ENCODE results near the gene CCNC.

Gene CCNC

DNA sequence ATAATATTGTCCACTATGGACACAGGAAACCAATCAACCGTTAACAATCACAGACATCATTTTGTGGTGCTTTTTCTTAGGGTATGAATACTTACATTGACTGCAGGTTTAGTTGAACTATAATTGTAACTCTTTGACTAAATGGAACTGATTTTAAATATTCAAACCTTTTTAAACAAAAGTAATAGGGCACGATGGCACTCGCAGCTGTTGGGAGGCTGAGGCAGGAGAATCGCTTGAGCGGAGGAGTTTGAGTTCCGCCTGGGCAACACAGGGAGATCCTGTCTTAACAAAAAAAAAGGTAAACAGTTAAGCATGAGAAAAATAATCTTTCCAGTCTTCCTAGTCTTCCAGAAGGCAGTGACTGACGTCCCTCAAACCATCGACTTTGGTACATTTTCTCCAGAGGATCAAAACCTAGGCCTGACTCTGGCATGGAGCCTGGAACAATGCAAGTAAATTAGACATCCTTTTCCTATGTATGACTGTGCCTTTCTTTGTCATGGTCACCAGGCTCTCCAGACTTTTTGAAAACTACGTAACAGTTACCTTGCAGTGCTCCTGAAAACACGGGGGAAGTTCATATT is 21.5 kb upstream of the CCNC start:
- TF ChIP-seq POLR2AphosphoS5 (IDR thresholded peaks at IDR 0.05; ENCODE audit: borderline replicate concordance, low read depth, low read length): no peak
- no peak for TF ChIP-seq FOXP2 (optimal IDR thresholded peaks at IDR 0.05; ENCODE audit: control extremely low read depth, extremely low read length, insufficient read depth)
- TF ChIP-seq EZH2 (IDR thresholded peaks at IDR 0.05): no peak
- Histone ChIP-seq H3K27ac (no peak overlapping the region), H3K4me3 (peak overlapping the region; percentile 91), H3K36me3 (ENCODE audit: insufficient read depth, low read length) (no peaks in the 10 kb centered on the region), H3K9me3 (ENCODE audit: low read depth, low read length) (no peaks in the 10 kb centered on the region), H3K9ac (ENCODE audit: insufficient read length) (no peak overlapping the region)
- DNase-seq (ENCODE audit: low read depth, low spot score): no peak

DNA sequence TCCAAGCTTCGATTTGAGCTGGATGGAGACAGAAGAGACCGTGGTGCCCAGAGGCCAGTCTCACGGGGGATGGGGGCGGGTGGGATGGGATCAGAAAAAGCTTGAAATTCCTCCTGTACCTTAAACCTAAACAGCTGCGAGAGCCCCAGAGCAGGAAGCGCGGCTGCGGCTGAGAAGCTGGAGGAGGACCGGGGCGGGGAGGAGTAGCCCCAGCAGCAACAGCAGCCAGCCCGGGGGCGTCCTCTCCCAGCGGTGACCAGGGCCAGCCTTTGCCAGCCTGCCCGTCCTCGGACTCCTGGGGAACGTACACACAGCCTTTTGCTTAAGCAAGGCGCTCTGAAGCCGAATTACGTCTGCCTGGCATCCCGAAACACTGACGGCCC is 20.8 kb upstream of the CCNC start:
- no peak for DNase-seq (ENCODE audit: low read depth, low spot score)
- H3K9ac ChIP-seq (ENCODE audit: insufficient read length): peak overlapping the region; percentile 81
- TF ChIP-seq FOXP2 (optimal IDR thresholded peaks at IDR 0.05; ENCODE audit: control extremely low read depth, extremely low read length, insufficient read depth): no peak
- H3K36me3 ChIP-seq (ENCODE audit: insufficient read depth, low read length): no peaks in the 10 kb centered on the region
- H3K4me3 ChIP-seq: peak overlapping the region; percentile 91
- H3K27ac ChIP-seq: no peak overlapping the region
- H3K9me3 ChIP-seq (ENCODE audit: low read depth, low read length): no peaks in the 10 kb centered on the region

DNA sequence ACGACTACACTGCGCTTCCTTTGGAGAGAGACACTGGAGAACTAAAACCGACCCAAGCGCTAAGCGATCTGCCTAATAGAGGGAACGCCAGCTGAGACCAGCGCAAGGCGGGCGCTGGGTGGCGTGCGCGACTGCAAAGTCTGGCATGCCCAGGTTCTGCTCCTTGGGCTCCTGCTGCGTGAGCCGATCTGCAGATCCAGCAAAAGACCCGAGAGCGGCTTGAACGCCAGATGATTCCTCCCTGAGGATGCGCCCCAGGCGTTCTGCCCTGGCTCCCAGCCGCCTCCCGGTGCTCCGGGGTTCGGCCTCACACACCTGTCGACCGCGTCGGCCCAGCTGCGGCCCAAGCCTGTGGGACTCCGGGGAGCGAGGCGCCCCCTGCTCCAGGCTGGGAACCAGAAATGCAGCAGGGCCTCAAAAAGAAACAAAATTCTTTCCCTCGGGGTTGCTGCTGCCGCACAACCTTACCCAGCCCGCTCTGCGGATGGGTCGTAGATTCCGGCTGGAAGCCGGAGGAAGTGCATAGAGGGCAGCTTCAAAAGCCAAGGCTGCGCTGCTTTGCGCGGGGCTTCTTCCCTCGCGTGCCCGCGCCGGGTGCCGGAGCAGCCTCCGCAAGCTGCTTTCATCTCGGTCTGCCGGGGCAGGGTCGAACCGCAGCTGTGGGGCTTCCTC is 20.3 kb upstream of the CCNC start:
- peak; percentile 47 for DNase-seq (ENCODE audit: low read depth, low spot score)
- Histone ChIP-seq H3K4me3 (peak overlapping the region; percentile 91), H3K9me3 (ENCODE audit: low read depth, low read length) (no peaks in the 10 kb centered on the region), H3K9ac (ENCODE audit: insufficient read length) (peak overlapping the region; percentile 81), H3K36me3 (ENCODE audit: insufficient read depth, low read length) (no peaks in the 10 kb centered on the region), H3K27ac (no peak overlapping the region)
- TF ChIP-seq POLR2AphosphoS5 (IDR thresholded peaks at IDR 0.05; ENCODE audit: borderline replicate concordance, low read depth, low read length): no peak
- no peak for TF ChIP-seq EZH2 (IDR thresholded peaks at IDR 0.05)
- TF ChIP-seq FOXP2 (optimal IDR thresholded peaks at IDR 0.05; ENCODE audit: control extremely low read depth, extremely low read length, insufficient read depth): no peak

DNA sequence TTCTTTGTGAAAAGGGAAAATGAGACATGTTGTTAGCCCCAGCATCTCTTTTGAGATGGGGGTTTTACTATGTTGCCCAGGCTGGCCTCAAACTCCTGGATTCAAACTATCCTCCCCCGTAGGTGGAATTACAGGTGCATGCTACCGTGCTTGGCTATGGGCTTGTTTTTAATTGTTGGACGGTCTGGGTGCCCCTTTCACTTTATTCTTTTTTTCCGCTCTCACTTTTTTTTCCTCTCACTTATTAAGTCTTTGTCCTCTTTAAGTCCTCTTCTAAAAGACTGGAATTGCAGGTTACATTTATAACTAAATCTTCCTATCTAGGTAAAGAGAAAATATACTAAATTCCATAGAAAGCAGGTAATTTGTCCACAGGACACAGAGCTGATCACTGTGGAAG is 19.3 kb upstream of the CCNC start:
- no peak overlapping the region for H3K4me3 ChIP-seq
- no peak overlapping the region for H3K9ac ChIP-seq (ENCODE audit: insufficient read length)
- no peaks in the 10 kb centered on the region for H3K36me3 ChIP-seq (ENCODE audit: insufficient read depth, low read length)
- DNase-seq (ENCODE audit: low read depth, low spot score): no peak
- H3K27ac ChIP-seq: no peak overlapping the region
- no peaks in the 10 kb centered on the region for H3K9me3 ChIP-seq (ENCODE audit: low read depth, low read length)
- TF ChIP-seq EZH2 (IDR thresholded peaks at IDR 0.05): no peak

DNA sequence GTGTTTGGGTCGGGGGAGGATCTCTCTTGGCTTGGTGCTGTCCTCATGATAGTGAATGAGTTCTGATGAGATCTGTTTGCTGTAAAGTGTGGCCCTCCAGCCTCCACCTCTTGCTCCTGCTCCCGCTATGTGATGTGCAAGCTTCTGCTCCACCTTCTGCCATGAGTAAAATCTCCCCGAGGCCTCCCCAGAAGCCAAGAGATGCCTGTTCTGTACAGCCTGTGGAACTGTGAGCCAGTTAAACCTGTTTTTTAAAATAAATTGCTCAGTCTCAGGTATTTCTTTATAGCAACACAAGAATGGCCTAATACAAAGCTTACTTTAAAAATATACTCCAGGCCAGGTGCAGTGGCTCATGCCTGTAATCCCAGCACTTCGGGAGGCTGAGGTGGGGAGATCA is 11.3 kb upstream of the CCNC start:
- DNase-seq (ENCODE audit: low read depth, low spot score): no peak
- TF ChIP-seq POLR2AphosphoS5 (IDR thresholded peaks at IDR 0.05; ENCODE audit: borderline replicate concordance, low read depth, low read length) (no peak), EZH2 (IDR thresholded peaks at IDR 0.05) (no peak), FOXP2 (optimal IDR thresholded peaks at IDR 0.05; ENCODE audit: control extremely low read depth, extremely low read length, insufficient read depth) (no peak)

DNA sequence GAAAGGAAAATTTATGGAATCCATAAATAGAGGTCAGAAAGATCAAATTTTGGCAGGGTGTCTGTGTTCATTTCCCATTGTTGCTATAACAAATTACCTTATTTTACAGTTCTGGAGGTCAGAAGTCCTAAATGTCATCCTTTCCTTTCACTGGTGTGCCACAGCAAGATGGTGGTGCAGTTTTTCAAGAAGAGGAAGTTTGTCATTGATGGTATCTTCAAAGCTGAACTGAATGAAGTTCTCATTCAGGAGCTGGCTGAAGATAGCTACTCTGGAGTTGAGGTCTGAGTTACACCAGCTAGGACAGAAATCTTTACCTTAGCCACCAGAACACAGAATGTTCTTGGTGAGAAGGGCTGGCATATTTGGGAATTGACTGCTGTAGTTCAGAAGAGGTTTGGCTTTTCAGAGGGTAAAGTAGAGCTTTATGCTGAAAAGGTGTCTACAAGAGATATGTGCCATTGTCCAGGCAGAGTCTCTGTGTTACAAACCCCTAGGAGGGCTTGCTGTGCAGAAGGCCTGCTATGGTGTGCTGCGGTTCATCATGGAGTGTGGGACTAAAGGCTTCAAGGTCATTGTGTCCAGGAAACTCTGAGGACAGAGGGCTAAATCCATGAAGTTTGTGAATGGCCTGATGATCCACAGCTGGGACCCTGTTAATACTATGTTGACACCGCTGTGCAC is 7.2 kb upstream of the CCNC start:
- Histone ChIP-seq H3K9me3 (ENCODE audit: low read depth, low read length) (no peaks in the 10 kb centered on the region), H3K9ac (ENCODE audit: insufficient read length) (no peak overlapping the region), H3K4me3 (no peak overlapping the region), H3K27ac (no peak overlapping the region), H3K36me3 (ENCODE audit: insufficient read depth, low read length) (no peaks in the 10 kb centered on the region)
- TF ChIP-seq EZH2 (IDR thresholded peaks at IDR 0.05): no peak
- TF ChIP-seq FOXP2 (optimal IDR thresholded peaks at IDR 0.05; ENCODE audit: control extremely low read depth, extremely low read length, insufficient read depth): no peak
- TF ChIP-seq POLR2AphosphoS5 (IDR thresholded peaks at IDR 0.05; ENCODE audit: borderline replicate concordance, low read depth, low read length): no peak
- DNase-seq (ENCODE audit: low read depth, low spot score): no peak

More for the DNA sequence above, 11.3 kb upstream of the CCNC start:
- Histone ChIP-seq H3K4me3 (no peak overlapping the region), H3K36me3 (ENCODE audit: insufficient read depth, low read length) (no peaks in the 10 kb centered on the region), H3K9me3 (ENCODE audit: low read depth, low read length) (no peaks in the 10 kb centered on the region), H3K9ac (ENCODE audit: insufficient read length) (no peak overlapping the region), H3K27ac (no peak overlapping the region)

DNA sequence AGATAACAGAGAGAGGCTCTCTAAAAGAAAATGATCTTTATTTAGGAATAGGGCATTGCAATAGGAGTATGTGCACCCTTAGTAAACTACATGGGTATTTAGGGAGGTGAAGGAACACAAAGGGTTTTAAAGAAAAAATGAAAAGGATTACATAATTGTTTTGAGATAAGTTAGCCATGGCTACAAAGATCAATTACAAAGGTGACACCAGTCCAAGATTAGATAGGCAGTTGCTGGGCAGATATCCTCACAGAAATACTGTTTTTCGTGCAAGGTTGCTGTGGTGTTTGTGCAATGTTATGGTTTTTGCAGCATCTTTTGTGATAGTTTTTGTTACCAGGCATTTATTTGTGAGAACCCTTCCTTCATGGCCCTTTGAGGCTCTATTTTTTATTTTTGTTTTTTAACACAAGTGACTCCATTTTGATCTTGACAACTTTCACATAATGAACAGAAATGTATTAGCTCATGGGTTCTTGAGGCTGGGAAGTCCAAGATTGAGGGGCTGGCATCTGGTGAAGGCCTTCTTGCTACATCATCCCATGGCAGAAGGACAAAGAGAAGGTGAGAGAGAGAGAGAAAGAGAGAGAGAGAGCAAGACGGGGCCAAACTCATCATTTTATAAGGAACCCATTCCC is 5.6 kb upstream of the CCNC start:
- no peaks in the 10 kb centered on the region for H3K36me3 ChIP-seq (ENCODE audit: insufficient read depth, low read length)
- no peaks in the 10 kb centered on the region for H3K9me3 ChIP-seq (ENCODE audit: low read depth, low read length)
- DNase-seq (ENCODE audit: low read depth, low spot score): no peak
- TF ChIP-seq FOXP2 (optimal IDR thresholded peaks at IDR 0.05; ENCODE audit: control extremely low read depth, extremely low read length, insufficient read depth): no peak
- no peak overlapping the region for H3K9ac ChIP-seq (ENCODE audit: insufficient read length)
- H3K4me3 ChIP-seq: no peak overlapping the region
- H3K27ac ChIP-seq: no peak overlapping the region

DNA sequence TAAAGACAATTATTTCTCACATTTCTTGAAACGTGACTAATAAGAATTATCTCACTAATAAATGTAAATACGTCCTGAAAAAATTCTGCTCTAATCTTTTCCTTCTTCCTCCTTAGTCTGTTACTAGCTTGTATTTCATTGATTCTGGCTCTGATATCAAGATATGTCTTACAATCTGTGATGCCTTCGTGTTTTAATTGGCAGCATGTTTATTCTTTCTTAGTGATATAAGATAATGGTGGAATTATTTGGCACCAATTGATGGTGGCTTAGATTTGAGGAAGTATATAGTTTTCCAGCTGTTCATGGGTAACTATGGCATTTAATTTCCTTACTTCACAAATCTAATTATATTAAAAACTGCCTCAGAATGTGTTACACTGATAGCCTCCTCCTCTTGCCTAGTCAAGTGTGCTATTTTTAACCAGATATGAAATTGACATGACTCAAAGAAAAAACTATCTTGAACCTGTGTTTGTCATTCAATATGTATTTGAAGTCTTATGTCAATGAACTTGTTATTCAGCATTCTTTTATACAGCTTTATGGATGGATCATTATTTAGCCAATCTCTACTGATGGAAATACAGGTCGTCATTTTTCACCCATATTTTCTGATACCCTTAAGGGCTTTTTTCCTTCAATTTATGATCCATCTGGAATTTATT is 5.3 kb downstream of the CCNC start:
- TF ChIP-seq POLR2AphosphoS5 (IDR thresholded peaks at IDR 0.05; ENCODE audit: borderline replicate concordance, low read depth, low read length): no peak
- no peak for TF ChIP-seq EZH2 (IDR thresholded peaks at IDR 0.05)
- no peak for TF ChIP-seq FOXP2 (optimal IDR thresholded peaks at IDR 0.05; ENCODE audit: control extremely low read depth, extremely low read length, insufficient read depth)
- DNase-seq (ENCODE audit: low read depth, low spot score): no peak
- Histone ChIP-seq H3K4me3 (no peak overlapping the region), H3K9me3 (ENCODE audit: low read depth, low read length) (no peaks in the 10 kb centered on the region), H3K27ac (peak overlapping the region; percentile 20; the same call in 1 of the 2 replicates), H3K36me3 (ENCODE audit: insufficient read depth, low read length) (peaks cover 32% of the 10 kb centered on the region), H3K9ac (ENCODE audit: insufficient read length) (no peak overlapping the region)

All from SK-N-MC (cell line).